SK-N-SH (cell line): Measurements from ENCODE around the gene P2RX3. TPM values are rescaled to one million over a fixed set of nuclear protein-coding genes. Genes with fewer than 3 reads are reported as not detected.

Experiments
- CTCF ChIA-PET: fragments of 300-600, 350-600 bp; formaldehyde crosslinking; extraction: SDS; loops from one replicate; lab custom pipeline; 2021; lab: Yijun Ruan, JAX
- POLR2A ChIA-PET: fragments of 350-600 bp; sonication (Branson Sonifier 250); formaldehyde crosslinking; extraction: SDS; loops from one replicate; lab custom pipeline; 2020; ENCODE audit warnings: antibody characterized with exemption, inconsistent platforms; lab: Yijun Ruan, JAX
- DNase-seq: peaks from one replicate; pipeline ENCODE4 v3.0.0; 2012
- H2AFZ ChIP-seq: fragments of 200-600 bp; sonication (generic); 2 replicates; pipeline ENCODE4 v1.8.1; 2016; ENCODE audit warnings: antibody characterized with exemption, mild to moderate bottlenecking, low read depth
- H3F3A ChIP-seq: fragments of 200-600 bp; sonication (generic); replicated peaks from 2 replicates; pipeline ENCODE3; 2016; ENCODE audit warnings: antibody characterized with exemption, mild to moderate bottlenecking; ENCODE audit not compliant: insufficient read depth
- H3K27ac ChIP-seq, 2 experiments: fragments of 200-500 bp in 1 of 2; fragments of 200-600 bp in 1 of 2; sonication (Bioruptor generic) in 1 of 2; sonication (generic), shearing (Covaris generic) in 1 of 2; 2 replicates each; pipeline versions ENCODE4 v1.5.1 to v1.6.1; 2014 to 2016; ENCODE audit warnings: low read depth in 2 of 2, inconsistent platforms in 1 of 2, low read length in 1 of 2, mild to moderate bottlenecking in 1 of 2, mixed read lengths in 1 of 2
- H3K27me3 ChIP-seq: fragments of 200-600 bp; sonication (generic), shearing (Covaris generic); 2 replicates; pipeline ENCODE4 v1.6.1; 2016; ENCODE audit warnings: mixed run types; ENCODE audit not compliant: insufficient read depth
- H3K36me3 ChIP-seq, 2 experiments: fragments of 200-500 bp in 1 of 2; fragments of 200-600 bp in 1 of 2; sonication (Bioruptor generic) in 1 of 2; sonication (generic) in 1 of 2; replicated peaks in 1 of 2; 2 replicates each; pipeline versions ENCODE3 to v1.5.1; 2014 to 2016; ENCODE audit warnings: low read length in 1 of 2, mild to moderate bottlenecking in 1 of 2; ENCODE audit not compliant: insufficient read depth in 2 of 2, control insufficient read depth in 1 of 2
- H3K4me1 ChIP-seq, 2 experiments: fragments of 200-500 bp in 1 of 2; fragments of 200-600 bp in 1 of 2; sonication (Bioruptor generic) in 1 of 2; sonication (generic), shearing (Covaris generic) in 1 of 2; 2 replicates each; pipeline versions ENCODE4 v1.5.1 to v1.6.1; 2014 to 2016; ENCODE audit warnings: low read depth in 1 of 2, low read length in 1 of 2, mixed run types in 1 of 2; ENCODE audit not compliant: insufficient read depth in 2 of 2, control insufficient read depth in 1 of 2
- H3K4me2 ChIP-seq: fragments of 200-600 bp; sonication (generic), shearing (Covaris generic); 2 replicates; pipeline ENCODE4 v1.6.1; 2017; ENCODE audit warnings: mixed run types
- H3K4me3 ChIP-seq, 2 experiments: fragments of 200-500 bp in 1 of 2; fragments of 200-600 bp in 1 of 2; sonication (Bioruptor generic) in 1 of 2; sonication (generic), shearing (Covaris generic) in 1 of 2; 2 replicates each; pipeline versions ENCODE4 v1.5.1 to v1.8.1; 2014 to 2016; ENCODE audit warnings: low read depth in 2 of 2, inconsistent platforms in 1 of 2, low read length in 1 of 2, mild to moderate bottlenecking in 1 of 2, mixed read lengths in 1 of 2, moderate library complexity in 1 of 2
- H3K79me2 ChIP-seq: fragments of 200-600 bp; sonication (generic); 2 replicates; pipeline ENCODE4 v1.8.1; 2017; ENCODE audit warnings: mild to moderate bottlenecking; ENCODE audit not compliant: insufficient read depth
- H3K9ac ChIP-seq: fragments of 200-600 bp; sonication (generic); 2 replicates; pipeline ENCODE4 v1.6.1; 2017; ENCODE audit warnings: mixed run types
- H3K9me2 ChIP-seq: fragments of 200-600 bp; sonication (generic); 2 replicates; pipeline ENCODE4 v1.6.1; 2017; ENCODE audit warnings: mixed run types
- H3K9me3 ChIP-seq: fragments of 200-600 bp; sonication (generic); 2 replicates; pipeline ENCODE4 v1.6.1; 2017; ENCODE audit warnings: mixed run types, mild to moderate bottlenecking, moderate library complexity
- H4K20me1 ChIP-seq: fragments of 200-600 bp; sonication (generic); 2 replicates; pipeline ENCODE4 v1.6.1; 2017; ENCODE audit warnings: mild to moderate bottlenecking, mixed run types; ENCODE audit not compliant: insufficient read depth
- ELF1 ChIP-seq: IDR thresholded peaks from 2 replicates; pipeline ENCODE4 v1.4.0; 2012
- EZH2phosphoT487 ChIP-seq: fragments of 200-600 bp; sonication (generic); IDR thresholded peaks from 2 replicates; pipeline ENCODE4 v1.6.1; 2017; ENCODE audit warnings: low read depth, mixed run types, mild to moderate bottlenecking, antibody characterized with exemption, moderate library complexity, borderline replicate concordance
- FOXJ3 ChIP-seq: sonication (generic); formaldehyde crosslinking; IDR thresholded peaks from 2 replicates; pipeline ENCODE4 v1.5.1; 2020; ENCODE audit warnings: mild to moderate bottlenecking, missing genetic modification reagents
- FOXM1 ChIP-seq: IDR thresholded peaks from 2 replicates; pipeline ENCODE4 v1.4.0; 2012; ENCODE audit warnings: low read depth, mild to moderate bottlenecking
- GABPA ChIP-seq: IDR thresholded peaks from 2 replicates; pipeline ENCODE4 v1.4.0; 2012; ENCODE audit warnings: low read depth, mild to moderate bottlenecking
- JUND ChIP-seq: IDR thresholded peaks from 2 replicates; pipeline ENCODE4 v1.4.0; 2012
- NFIC ChIP-seq: IDR thresholded peaks from 2 replicates; pipeline ENCODE4 v1.4.0; 2012; ENCODE audit warnings: borderline replicate concordance
- RFX5 ChIP-seq: IDR thresholded peaks from 2 replicates; pipeline ENCODE4 v1.6.1; 2012; ENCODE audit warnings: mild to moderate bottlenecking, improper control_type of control experiment, low read length
- RXRA ChIP-seq: IDR thresholded peaks from 2 replicates; pipeline ENCODE4 v1.4.0; 2012; ENCODE audit warnings: low read depth, mild to moderate bottlenecking, borderline replicate concordance
- SIN3A ChIP-seq: IDR thresholded peaks from 2 replicates; pipeline ENCODE4 v1.6.1; 2012; ENCODE audit warnings: low read depth, mild to moderate bottlenecking, low read length, moderate library complexity, borderline replicate concordance
- TCF12 ChIP-seq: IDR thresholded peaks from 2 replicates; pipeline ENCODE4 v1.4.0; 2012
- WGBS: methylation state at CpG from one replicate; pipeline ENCODE4 v1.1.6; 2017; ENCODE audit warnings: low lambda C conversion rate; 5-methylcytosine and 5-hydroxymethylcytosine counted together
- polyA plus RNA-seq, 3 experiments: library from polyadenylated mRNA; depleted of rRNA; stranded (reverse); fragments of >200 nt; gene quantifications; 2 replicates each; pipeline ENCODE4 v1.2.3, GENCODE V29; 2012
- TF ChIP-seq, protein P1 (sequence below): fragments of 200-600 bp; sonication (generic); IDR thresholded peaks from 2 replicates; pipeline ENCODE4 v1.6.1; 2017; ENCODE audit warnings: antibody characterized with exemption, mild to moderate bottlenecking, moderate library complexity
- TF ChIP-seq, protein P2 (sequence below): IDR thresholded peaks from 2 replicates; pipeline ENCODE4 v1.4.0; 2012; ENCODE audit warnings: low read depth, borderline replicate concordance

Gene P2RX3
- polyA plus RNA-seq, 1 of the 3 experiments (the other 2 are of a cell fraction), result not detected

DNA sequence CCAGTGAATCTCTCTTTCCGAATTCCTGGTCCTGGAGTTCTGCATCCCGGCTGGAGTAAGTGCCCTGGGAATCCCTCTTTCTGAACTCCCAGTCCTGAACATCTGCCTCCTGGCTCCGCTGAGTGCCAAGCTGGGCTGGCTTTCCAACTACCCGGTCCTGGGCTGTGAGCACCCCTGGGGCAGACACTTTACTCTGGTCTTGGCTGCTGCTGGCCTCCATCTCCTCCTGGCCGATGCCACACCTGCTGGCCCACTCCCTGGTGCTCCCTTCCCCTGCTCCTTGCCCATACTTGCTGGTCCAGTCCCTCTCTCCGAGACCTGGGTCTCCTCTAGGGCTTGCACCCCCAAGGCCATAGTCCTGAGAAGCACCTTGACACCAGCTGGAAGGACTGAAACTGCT is 28.1 kb upstream of the P2RX3 start:
- peaks cover 8% of the 10 kb centered on the region for H3F3A ChIP-seq
- CTCF ChIA-PET, result no interaction called here
- H3K4me3 ChIP-seq, result no peak overlapping the region
- peaks cover 25% of the 10 kb centered on the region for H4K20me1 ChIP-seq
- H2AFZ ChIP-seq, result no peak overlapping the region
- DNase-seq, result no peak
- peak overlapping the region; percentile 62 for H3K4me2 ChIP-seq
- 90% methylated on average over 6 of the region's 6 CpGs for WGBS
- H3K27ac ChIP-seq, result peak overlapping the region in 1 of 2 experiments; percentile 75; a peak in 2 of 4 replicates
- POLR2A ChIA-PET, result interaction anchor here (1.4 kb wide), 1 partner anchor 14 kb away, joined by 7 read pairs; no protein-coding TSS in a partner anchor
- peaks cover 21 to 65% of the 10 kb centered on the region in 2 experiments for H3K36me3 ChIP-seq
- TF ChIP-seq ELF1 (no peak), FOXJ3 (CRISPR knock-in tag) (no peak), FOXM1 (no peak), GABPA (no peak), RXRA (no peak), SIN3A (no peak), RFX5 (no peak), TCF12 (no peak), EZH2phosphoT487 (no peak)
- TF ChIP-seq, protein P1, sequence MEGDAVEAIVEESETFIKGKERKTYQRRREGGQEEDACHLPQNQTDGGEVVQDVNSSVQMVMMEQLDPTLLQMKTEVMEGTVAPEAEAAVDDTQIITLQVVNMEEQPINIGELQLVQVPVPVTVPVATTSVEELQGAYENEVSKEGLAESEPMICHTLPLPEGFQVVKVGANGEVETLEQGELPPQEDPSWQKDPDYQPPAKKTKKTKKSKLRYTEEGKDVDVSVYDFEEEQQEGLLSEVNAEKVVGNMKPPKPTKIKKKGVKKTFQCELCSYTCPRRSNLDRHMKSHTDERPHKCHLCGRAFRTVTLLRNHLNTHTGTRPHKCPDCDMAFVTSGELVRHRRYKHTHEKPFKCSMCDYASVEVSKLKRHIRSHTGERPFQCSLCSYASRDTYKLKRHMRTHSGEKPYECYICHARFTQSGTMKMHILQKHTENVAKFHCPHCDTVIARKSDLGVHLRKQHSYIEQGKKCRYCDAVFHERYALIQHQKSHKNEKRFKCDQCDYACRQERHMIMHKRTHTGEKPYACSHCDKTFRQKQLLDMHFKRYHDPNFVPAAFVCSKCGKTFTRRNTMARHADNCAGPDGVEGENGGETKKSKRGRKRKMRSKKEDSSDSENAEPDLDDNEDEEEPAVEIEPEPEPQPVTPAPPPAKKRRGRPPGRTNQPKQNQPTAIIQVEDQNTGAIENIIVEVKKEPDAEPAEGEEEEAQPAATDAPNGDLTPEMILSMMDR, result no peak
- TF ChIP-seq, protein P2, sequence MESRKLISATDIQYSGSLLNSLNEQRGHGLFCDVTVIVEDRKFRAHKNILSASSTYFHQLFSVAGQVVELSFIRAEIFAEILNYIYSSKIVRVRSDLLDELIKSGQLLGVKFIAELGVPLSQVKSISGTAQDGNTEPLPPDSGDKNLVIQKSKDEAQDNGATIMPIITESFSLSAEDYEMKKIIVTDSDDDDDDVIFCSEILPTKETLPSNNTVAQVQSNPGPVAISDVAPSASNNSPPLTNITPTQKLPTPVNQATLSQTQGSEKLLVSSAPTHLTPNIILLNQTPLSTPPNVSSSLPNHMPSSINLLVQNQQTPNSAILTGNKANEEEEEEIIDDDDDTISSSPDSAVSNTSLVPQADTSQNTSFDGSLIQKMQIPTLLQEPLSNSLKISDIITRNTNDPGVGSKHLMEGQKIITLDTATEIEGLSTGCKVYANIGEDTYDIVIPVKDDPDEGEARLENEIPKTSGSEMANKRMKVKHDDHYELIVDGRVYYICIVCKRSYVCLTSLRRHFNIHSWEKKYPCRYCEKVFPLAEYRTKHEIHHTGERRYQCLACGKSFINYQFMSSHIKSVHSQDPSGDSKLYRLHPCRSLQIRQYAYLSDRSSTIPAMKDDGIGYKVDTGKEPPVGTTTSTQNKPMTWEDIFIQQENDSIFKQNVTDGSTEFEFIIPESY, result no peak
- H3K9ac ChIP-seq, result no peak overlapping the region
- peaks cover 0 to 2% of the 10 kb centered on the region in 2 experiments; a peak in 1 of 4 replicates for H3K4me1 ChIP-seq
- no peaks in the 10 kb centered on the region for H3K9me3 ChIP-seq
- H3K9me2 ChIP-seq, result no peaks in the 10 kb centered on the region
- no peaks in the 10 kb centered on the region for H3K27me3 ChIP-seq
- peaks cover 53% of the 10 kb centered on the region for H3K79me2 ChIP-seq

DNA sequence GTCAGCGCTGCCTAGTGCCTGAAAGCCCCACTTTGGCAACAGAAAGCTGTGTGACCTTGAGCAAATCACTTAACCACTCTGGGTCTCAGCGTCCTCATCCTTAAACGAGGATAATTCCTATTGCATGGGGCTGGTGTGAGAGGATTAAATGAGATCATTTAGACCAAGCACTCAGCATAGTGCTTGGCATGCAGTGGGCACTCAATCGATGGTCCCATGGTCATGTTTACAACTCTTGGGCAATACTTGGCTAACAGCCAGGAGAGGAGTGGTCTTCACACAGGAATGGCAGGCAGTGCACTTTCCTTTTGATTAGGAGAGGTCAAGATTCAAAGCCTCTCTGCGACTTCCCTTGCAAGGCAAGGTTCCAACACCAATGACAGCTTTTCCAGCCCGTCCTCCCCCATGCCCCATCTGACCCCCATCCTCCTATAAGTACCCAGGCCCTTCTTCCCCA is 27.5 kb upstream of the P2RX3 start:
- peak overlapping the region; percentile 43 to 75 for H3K27ac ChIP-seq
- H3K9ac ChIP-seq, result peak overlapping the region; percentile 61; the same call in 1 of the 2 replicates
- no peaks in the 10 kb centered on the region for H3K9me3 ChIP-seq
- H3K4me3 ChIP-seq, result peak overlapping the region; percentile 42 to 62; a peak in 3 of 4 replicates
- ChIA-PET CTCF (no interaction called here), POLR2A (no interaction called here)
- TF ChIP-seq FOXM1, result peak; percentile 29; the same call in 1 of the 2 replicates
- no peak for TF ChIP-seq JUND
- TF ChIP-seq NFIC, result peak; percentile 20; the same call in 1 of the 2 replicates
- peak overlapping the region; percentile 62 for H3K4me2 ChIP-seq
- no peak overlapping the region for H2AFZ ChIP-seq
- WGBS, result 51% methylated on average over 6 of the region's 6 CpGs
- H3K9me2 ChIP-seq, result no peaks in the 10 kb centered on the region
- peaks cover 20% of the 10 kb centered on the region for H4K20me1 ChIP-seq
- H3K79me2 ChIP-seq, result peaks cover 48% of the 10 kb centered on the region
- DNase-seq, result no peak
- no peaks in the 10 kb centered on the region for H3K27me3 ChIP-seq
- peaks cover 21 to 63% of the 10 kb centered on the region in 2 experiments for H3K36me3 ChIP-seq
- H3K4me1 ChIP-seq, result peaks cover 2% of the 10 kb centered on the region in 2 experiments; a peak in 1 of 4 replicates
- H3F3A ChIP-seq, result peaks cover 8% of the 10 kb centered on the region
